K562 (cell line): ENCODE results near the gene LMBR1. TPM values are rescaled to one million over a fixed set of nuclear protein-coding genes. Genes with fewer than 3 reads are reported as not detected.

Experiments used
- ATAC-seq: fragments of 200-7000 bp; cut with Tn5 transposase; 3 replicates; pipeline ENCODE4 v1.9.1; 2020; ENCODE audit warnings: moderate library complexity
- BruUV-seq: library from RNA; stranded (reverse); fragments of 400-500 nt; replicated peaks from 2 replicates; lab custom pipeline; 2021; lab: Mats Ljungman, UMichigan
- CTCF ChIA-PET: fragments of 300-600 bp; formaldehyde crosslinking; extraction: SDS; loops from one replicate; lab custom pipeline; 2021; ENCODE audit warnings: low intra/inter-chr PET ratio; lab: Yijun Ruan, JAX
- POLR2A ChIA-PET: fragments of 300-600, 350-650 bp; sonication (Branson Sonifier 250); formaldehyde crosslinking; extraction: SDS; loops from one replicate; lab custom pipeline; 2021; ENCODE audit warnings: antibody characterized with exemption, inconsistent platforms; lab: Yijun Ruan, JAX
- DNase-seq, 4 experiments: peaks; one replicate each; pipeline versions ENCODE4 v3.0.0 to v3.0.0-alpha.2; 2011 to 2018; ENCODE audit warnings: low spot score in 3 of 4, mixed read lengths in 3 of 4; ENCODE audit errors: extremely low read depth in 1 of 4
- FAIRE-seq: peaks from 2 replicates; lab custom pipeline; 2011; peaks lifted over from hg19 to GRCh38; lab: Jason Lieb, UNC
- H2AFZ ChIP-seq: 2 replicates; pipeline ENCODE4 v1.6.0; 2011; ENCODE audit warnings: low read depth, low read length, control low read depth, inconsistent platforms
- H3K27ac ChIP-seq: fragments of 200-600 bp; 3 replicates; pipeline ENCODE4 v1.8.0; 2011; ENCODE audit warnings: low read depth, mild to moderate bottlenecking, control low read depth, inconsistent platforms, low read length, moderate library complexity, mixed read lengths; ENCODE audit errors: extremely low read depth
- H3K27me3 ChIP-seq, 2 experiments: fragments of 300-600 bp in 1 of 2; 2 replicates in 1 of 2; 3 replicates in 1 of 2; pipeline versions ENCODE4 v1.6.0 to v1.8.0; 2011; ENCODE audit warnings: inconsistent platforms in 2 of 2, low read length in 2 of 2, mild to moderate bottlenecking in 1 of 2, mixed read lengths in 1 of 2, moderate library complexity in 1 of 2; ENCODE audit not compliant: control insufficient read depth in 2 of 2, insufficient read depth in 2 of 2
- H3K36me3 ChIP-seq: fragments of 300-600 bp; 3 replicates; pipeline ENCODE4 v1.8.0; 2011; ENCODE audit warnings: mild to moderate bottlenecking, low read length, inconsistent platforms; ENCODE audit not compliant: control insufficient read depth, insufficient read depth
- H3K4me1 ChIP-seq, 2 experiments: fragments of 200-600 bp in 1 of 2; replicated peaks in 1 of 2; 2 replicates in 1 of 2; 3 replicates in 1 of 2; pipeline versions ENCODE4 v1.5.1 to v1.8.0; 2011; ENCODE audit warnings: inconsistent platforms in 2 of 2, low read length in 2 of 2, mild to moderate bottlenecking in 1 of 2, mixed read lengths in 1 of 2, moderate library complexity in 1 of 2; ENCODE audit not compliant: control insufficient read depth in 2 of 2, insufficient read depth in 2 of 2
- H3K4me2 ChIP-seq: 2 replicates; pipeline ENCODE4 v1.6.1; 2011; ENCODE audit warnings: low read length, control low read depth, inconsistent platforms, mixed read lengths; ENCODE audit not compliant: insufficient read depth
- H3K4me3 ChIP-seq: fragments of 200-600 bp; sonication (generic), shearing (Covaris generic); 2 replicates; pipeline ENCODE4 v1.5.1; 2016; ENCODE audit warnings: control low read depth, inconsistent platforms
- H3K79me2 ChIP-seq: fragments of 200-600 bp; 3 replicates; pipeline ENCODE4 v1.8.0; 2011; ENCODE audit warnings: low read length, inconsistent platforms; ENCODE audit not compliant: control insufficient read depth, insufficient read depth
- H3K9ac ChIP-seq, 2 experiments: 2 replicates each; pipeline versions ENCODE4 v1.6.0 to v1.6.1; 2011; ENCODE audit warnings: low read depth in 2 of 2, low read length in 2 of 2, control low read depth in 1 of 2, inconsistent platforms in 1 of 2, mild to moderate bottlenecking in 1 of 2, mixed read lengths in 1 of 2; ENCODE audit not compliant: insufficient read depth in 1 of 2
- H3K9me1 ChIP-seq: one replicate; pipeline ENCODE4 v1.6.0; 2011; ENCODE audit warnings: inconsistent platforms, mild to moderate bottlenecking, low read length, moderate library complexity; ENCODE audit not compliant: control insufficient read depth, insufficient read depth
- H3K9me3 ChIP-seq: replicated peaks from 2 replicates; pipeline ENCODE4 v1.5.1; 2011; ENCODE audit warnings: low read depth, low read length, inconsistent platforms; ENCODE audit not compliant: control insufficient read depth, insufficient read depth
- H4K20me1 ChIP-seq: replicated peaks from 2 replicates; pipeline ENCODE4 v1.6.1; 2011; ENCODE audit warnings: low read length, inconsistent platforms, mixed read lengths; ENCODE audit not compliant: control insufficient read depth, insufficient read depth
- ARNT ChIP-seq, 2 experiments: fragments of 450-650 bp; IDR thresholded peaks; 2 replicates each; pipeline ENCODE4 v1.6.1; 2016; ENCODE audit warnings: mild to moderate bottlenecking in 1 of 2
- CREBBP ChIP-seq: IDR thresholded peaks from one replicate; pipeline ENCODE4 v1.6.1; 2012; ENCODE audit warnings: low read depth, mild to moderate bottlenecking, control low read depth, inconsistent platforms, low read length
- HDAC3 ChIP-seq: fragments of 450-650 bp; IDR thresholded peaks from 2 replicates; pipeline ENCODE4 v1.6.1; 2018; ENCODE audit warnings: borderline replicate concordance, mild to moderate bottlenecking, moderate library complexity; ENCODE audit not compliant: partially characterized antibody
- LCOR ChIP-seq: sonication (generic); formaldehyde crosslinking; IDR thresholded peaks from 2 replicates; pipeline ENCODE4 v1.8.0; 2022; ENCODE audit warnings: mild to moderate bottlenecking, missing genetic modification reagents
- MAFG ChIP-seq: fragments of 450-650 bp; conservative IDR thresholded peaks from 2 replicates; pipeline ENCODE4 v1.6.1; 2016; ENCODE audit warnings: missing genetic modification characterization, missing compliant biosample characterization
- SMAD1 ChIP-seq: fragments of 150-350 bp; IDR thresholded peaks from 2 replicates; pipeline ENCODE4 v1.6.1; 2014; ENCODE audit warnings: low read length, low read depth; ENCODE audit not compliant: partially characterized antibody
- ZNF668 ChIP-seq: fragments of 250-450 bp; sonication (Bioruptor Pico); IDR thresholded peaks from 2 replicates; pipeline ENCODE4 v1.8.0; 2022; ENCODE audit warnings: mild to moderate bottlenecking, inconsistent platforms
- ZNF830 ChIP-seq: fragments of 250-450 bp; sonication (Bioruptor Pico); IDR thresholded peaks from 2 replicates; pipeline ENCODE4 v1.5.0; 2021; ENCODE audit warnings: mild to moderate bottlenecking
- WGBS: fragments of 100-300 bp; shearing (Covaris generic); methylation state at CpG from one replicate; pipeline ENCODE4 v1.1.6; 2016; ENCODE audit warnings: low coverage, mixed read lengths; ENCODE audit not compliant: insufficient coverage; ENCODE audit errors: missing lambda C conversion rate; 5-methylcytosine and 5-hydroxymethylcytosine counted together
- in situ Hi-C: fragments of 300-500 bp; cut with MboI; formaldehyde crosslinking; loops from 4 replicates; pipeline ENCODE4 v1.15.0; 2018; ENCODE audit warnings: inconsistent platforms, mixed read lengths
- intact Hi-C: fragments of 100-400 bp; cut with micrococcal nuclease; formaldehyde crosslinking; loops from 2 replicates; pipeline ENCODE4 v1.14.2; 2022
- polyA plus RNA-seq, 8 experiments: library from polyadenylated mRNA; depleted of rRNA in 4 of 8; stranded (reverse) in 5 of 8; unstranded in 3 of 8; fragments of >200 nt; fragmentation: Nextera tagmentation in 2 of 8; fragmentation: Illumina TruSeq in 1 of 8; extraction: Ambion mirVana in 2 of 8; extraction: Trizol in 1 of 8; gene quantifications; 2 replicates each; pipeline versions ENCODE4 v1.2.1 to v1.2.3, GENCODE V29; 2011 to 2014; ENCODE audit warnings: inconsistent platforms in 1 of 8, missing spikeins in 1 of 8
- total RNA-seq, 7 experiments: library from RNA; depleted of rRNA in 6 of 7; stranded (reverse); fragments of >200 nt in 6 of 7; fragmentation: Illumina TruSeq in 2 of 7; extraction: Trizol in 2 of 7; gene quantifications; 2 replicates each; pipeline versions ENCODE4 v1.2.1 to v1.2.3, GENCODE V29; 2011 to 2021; ENCODE audit warnings: low replicate concordance in 1 of 7
- TF ChIP-seq, protein P1 (sequence below): fragments of 450-650 bp; formaldehyde crosslinking; conservative IDR thresholded peaks from 2 replicates; pipeline ENCODE4 v1.4.0; 2022; ENCODE audit warnings: mild to moderate bottlenecking, missing genetic modification characterization
- TF ChIP-seq, protein P2 (sequence below): fragments of 450-650 bp; IDR thresholded peaks from 2 replicates; pipeline ENCODE4 v1.6.1; 2016; ENCODE audit warnings: mild to moderate bottlenecking
- TF ChIP-seq, protein P3 (sequence below): fragments of 250-450 bp; sonication (Bioruptor Pico); IDR thresholded peaks from 2 replicates; pipeline ENCODE4 v1.5.0; 2021

Gene LMBR1
- total and polyA plus RNA-seq, 9 of the 15 experiments (the other 6 are each of a cell fraction or from before 2014, with no cell fraction given) = 7.7 to 90.0 (median 59.9) TPM

DNA sequence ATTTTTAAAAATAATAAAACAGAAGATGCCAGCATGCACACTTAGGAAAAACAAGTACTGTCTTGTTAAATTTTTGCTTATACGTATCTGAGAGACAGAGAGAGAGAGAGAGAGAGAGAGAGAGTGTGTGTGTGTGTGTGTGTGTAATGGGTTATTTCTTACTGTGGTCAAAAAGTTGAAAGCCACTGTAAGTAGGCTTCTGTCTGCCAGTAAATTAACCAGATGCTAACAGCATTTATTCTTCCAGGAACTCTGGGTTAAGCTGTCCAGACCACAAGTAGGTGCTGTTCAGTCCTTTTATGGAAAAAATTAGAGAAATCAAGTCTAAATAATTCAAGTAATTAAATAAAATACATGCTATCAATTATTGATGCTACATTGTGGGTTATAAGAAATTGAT lies 212.7 kb downstream of the LMBR1 start:
- H3K4me1 ChIP-seq = 0 out of 5 replicates have a peak, but pooled peaks cover 0 to 3% of the 10 kb centered on the region in 2 experiments
- ChIA-PET POLR2A (no interaction called here), CTCF (no interaction called here)
- H3K79me2 ChIP-seq = no peaks in the 10 kb centered on the region
- H3K4me2 ChIP-seq = no peak overlapping the region
- 100% methylated on average over 1 of the region's 1 CpG for WGBS
- intact Hi-C loops (no loop called here), in situ Hi-C loops (no loop called here)
- H3K4me3 ChIP-seq = no peak overlapping the region
- no peak for FAIRE-seq
- H3K9me3 ChIP-seq = no peaks in the 10 kb centered on the region
- H2AFZ ChIP-seq = no peak overlapping the region
- TF ChIP-seq, protein P1, sequence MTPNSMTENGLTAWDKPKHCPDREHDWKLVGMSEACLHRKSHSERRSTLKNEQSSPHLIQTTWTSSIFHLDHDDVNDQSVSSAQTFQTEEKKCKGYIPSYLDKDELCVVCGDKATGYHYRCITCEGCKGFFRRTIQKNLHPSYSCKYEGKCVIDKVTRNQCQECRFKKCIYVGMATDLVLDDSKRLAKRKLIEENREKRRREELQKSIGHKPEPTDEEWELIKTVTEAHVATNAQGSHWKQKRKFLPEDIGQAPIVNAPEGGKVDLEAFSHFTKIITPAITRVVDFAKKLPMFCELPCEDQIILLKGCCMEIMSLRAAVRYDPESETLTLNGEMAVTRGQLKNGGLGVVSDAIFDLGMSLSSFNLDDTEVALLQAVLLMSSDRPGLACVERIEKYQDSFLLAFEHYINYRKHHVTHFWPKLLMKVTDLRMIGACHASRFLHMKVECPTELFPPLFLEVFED (CRISPR knock-in tag) = 0 out of 2 replicates have a peak, but pooled peaks have one; percentile 19
- TF ChIP-seq ZNF668 (CRISPR knock-in tag) = no peak
- no peak for DNase-seq
- no peak overlapping the region for H3K9ac ChIP-seq
- no peak for ATAC-seq
- H4K20me1 ChIP-seq = no peaks in the 10 kb centered on the region
- BruUV-seq = no TSS peak
- H3K27ac ChIP-seq = no peak overlapping the region
- H3K9me1 ChIP-seq = no peaks in the 10 kb centered on the region
- H3K36me3 ChIP-seq = peaks cover 82% of the 10 kb centered on the region
- H3K27me3 ChIP-seq = no peaks in the 10 kb centered on the region

DNA sequence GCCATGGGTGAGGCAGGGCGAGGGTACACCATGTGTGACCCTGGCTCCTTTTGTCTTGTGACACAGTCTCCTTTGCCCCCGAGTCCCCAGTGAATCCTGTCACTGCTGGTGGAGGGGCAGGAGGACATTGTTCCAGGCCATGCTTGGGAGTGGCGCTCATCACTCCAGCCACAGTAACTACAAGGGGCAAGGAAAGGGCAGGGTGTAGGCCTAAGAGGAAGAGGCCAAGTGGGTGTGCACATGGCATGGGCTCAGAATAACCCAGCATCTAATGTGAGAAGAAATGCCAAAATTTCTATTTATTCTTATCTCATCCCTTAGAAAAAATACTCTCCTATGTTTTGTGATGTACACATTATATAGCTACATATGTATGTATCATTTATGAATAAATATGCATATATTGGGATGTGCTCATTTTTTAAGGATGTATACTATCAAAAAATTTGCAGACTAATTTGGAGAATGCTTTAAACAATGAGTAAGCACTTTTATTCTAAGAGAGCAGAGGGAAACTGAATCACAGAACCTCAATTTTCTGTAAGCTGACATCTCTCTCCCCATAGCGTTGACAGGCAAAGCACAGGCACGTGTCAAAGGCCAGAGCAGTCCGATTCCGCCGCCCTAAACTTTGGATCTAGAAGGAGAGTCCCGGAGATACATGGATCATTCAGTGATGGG lies 215.5 kb downstream of the LMBR1 start:
- Histone ChIP-seq H3K9ac (no peak overlapping the region), H3K9me1 (no peaks in the 10 kb centered on the region), H3K36me3 (peaks cover 71% of the 10 kb centered on the region), H4K20me1 (no peaks in the 10 kb centered on the region), H3K27ac (no peak overlapping the region), H3K4me2 (no peak overlapping the region), H3K79me2 (no peaks in the 10 kb centered on the region), H2AFZ (no peak overlapping the region), H3K27me3 (no peaks in the 10 kb centered on the region), H3K4me1 (0 out of 5 replicates have a peak, but pooled peaks cover 0 to 3% of the 10 kb centered on the region in 2 experiments), H3K4me3 (no peak overlapping the region), H3K9me3 (no peaks in the 10 kb centered on the region)
- BruUV-seq = no TSS peak
- POLR2A ChIA-PET = interaction anchor here (0.5 to 1.6 kb wide), 3 partner anchors 10 to 367 kb away, joined by 3 to 4 read pairs (median 3); no protein-coding TSS in a partner anchor
- CTCF ChIA-PET = no interaction called here
- ATAC-seq (no peak), DNase-seq (no peak), FAIRE-seq (no peak)
- intact Hi-C loops (no loop called here), in situ Hi-C loops (no loop called here)
- 93% methylated on average over 9 of the region's 9 CpGs for WGBS
- TF ChIP-seq SMAD1 = no peak
- TF ChIP-seq ARNT (IDR thresholded peaks at IDR 0.05) = no peak
- TF ChIP-seq, protein P2, sequence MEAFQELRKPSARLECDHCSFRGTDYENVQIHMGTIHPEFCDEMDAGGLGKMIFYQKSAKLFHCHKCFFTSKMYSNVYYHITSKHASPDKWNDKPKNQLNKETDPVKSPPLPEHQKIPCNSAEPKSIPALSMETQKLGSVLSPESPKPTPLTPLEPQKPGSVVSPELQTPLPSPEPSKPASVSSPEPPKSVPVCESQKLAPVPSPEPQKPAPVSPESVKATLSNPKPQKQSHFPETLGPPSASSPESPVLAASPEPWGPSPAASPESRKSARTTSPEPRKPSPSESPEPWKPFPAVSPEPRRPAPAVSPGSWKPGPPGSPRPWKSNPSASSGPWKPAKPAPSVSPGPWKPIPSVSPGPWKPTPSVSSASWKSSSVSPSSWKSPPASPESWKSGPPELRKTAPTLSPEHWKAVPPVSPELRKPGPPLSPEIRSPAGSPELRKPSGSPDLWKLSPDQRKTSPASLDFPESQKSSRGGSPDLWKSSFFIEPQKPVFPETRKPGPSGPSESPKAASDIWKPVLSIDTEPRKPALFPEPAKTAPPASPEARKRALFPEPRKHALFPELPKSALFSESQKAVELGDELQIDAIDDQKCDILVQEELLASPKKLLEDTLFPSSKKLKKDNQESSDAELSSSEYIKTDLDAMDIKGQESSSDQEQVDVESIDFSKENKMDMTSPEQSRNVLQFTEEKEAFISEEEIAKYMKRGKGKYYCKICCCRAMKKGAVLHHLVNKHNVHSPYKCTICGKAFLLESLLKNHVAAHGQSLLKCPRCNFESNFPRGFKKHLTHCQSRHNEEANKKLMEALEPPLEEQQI = no peak
- TF ChIP-seq, protein P3, sequence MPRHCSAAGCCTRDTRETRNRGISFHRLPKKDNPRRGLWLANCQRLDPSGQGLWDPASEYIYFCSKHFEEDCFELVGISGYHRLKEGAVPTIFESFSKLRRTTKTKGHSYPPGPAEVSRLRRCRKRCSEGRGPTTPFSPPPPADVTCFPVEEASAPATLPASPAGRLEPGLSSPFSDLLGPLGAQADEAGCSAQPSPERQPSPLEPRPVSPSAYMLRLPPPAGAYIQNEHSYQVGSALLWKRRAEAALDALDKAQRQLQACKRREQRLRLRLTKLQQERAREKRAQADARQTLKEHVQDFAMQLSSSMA (CRISPR knock-in tag) = no peak
- TF ChIP-seq MAFG = peak; percentile 61
- TF ChIP-seq CREBBP = no peak
- TF ChIP-seq HDAC3 = no peak
- no peak for TF ChIP-seq LCOR (CRISPR knock-in tag)
- TF ChIP-seq ZNF830 (CRISPR knock-in tag) = no peak
